Posterior vena cava (tissue), 2 donors: Measurements from ENCODE around the gene RAB38. TPM values are rescaled to one million over a fixed set of nuclear protein-coding genes. Genes with fewer than 3 reads are reported as not detected.

Experiments used
- microRNA-seq, 2 donors: library from miRNA; unstranded; fragments of <30 nt; microRNA quantifications; one replicate each; pipeline ENCODE4 v1.2.0, GENCODE V29; 2020 to 2021; ENCODE audit warnings: borderline microRNAs expressed in 2 of 2
- total RNA-seq, 2 donors: library from RNA; stranded (reverse); fragmentation: NEBNext Ultra II Directional; extraction: Animal tissue kit (Norgen Biotek cat#: 25700); gene quantifications; one replicate each; pipeline ENCODE4 v1.2.1, GENCODE V29; 2021
- donor health status: DM: yes; HTN: yes; CAD: no.
- donor health status: DM: yes; HTN: yes; CAD: no.

The RAB38 gene
- total RNA-seq, 2 donors from 2014 or later = 0.86 to 0.97 TPM

Small RNAs within 50 kb of the gene (microRNA-seq; reads per million reads assigned to microRNA genes)
- 0 reads per million in 2 donors for gene MIR3166

Other genes starting within 250 kb of the RAB38 start
- gene CTSC, start 162.3 kb upstream of the RAB38 start, total RNA-seq = 100 to 1,000 TPM in 1 of 2 donors, 10 to 100 TPM in 1; 80.1 to 105 TPM